Chondrocyte (in vitro differentiated cells): Measurements from ENCODE around the gene TNFSF18. TPM values are rescaled to one million over a fixed set of nuclear protein-coding genes. Genes with fewer than 3 reads are reported as not detected.

Experiments
- DNase-seq: peaks from one replicate; pipeline ENCODE4 v3.0.0; 2021; ENCODE audit warnings: mixed read lengths, low spot score
- H3K27ac Mint-ChIP-seq: one replicate; pipeline ENCODE4 v1.8.0; 2021; ENCODE audit warnings: mild to moderate bottlenecking, moderate library complexity, mixed read lengths; ENCODE audit not compliant: unreplicated experiment
- H3K27me3 Mint-ChIP-seq: 2 replicates; pipeline ENCODE4 v1.8.0; 2021; ENCODE audit warnings: low read depth, mixed read lengths
- H3K36me3 Mint-ChIP-seq: 2 replicates; pipeline ENCODE4 v1.8.0; 2021; ENCODE audit warnings: low read depth, mixed read lengths
- H3K4me1 Mint-ChIP-seq: 2 replicates; pipeline ENCODE4 v1.8.0; 2021; ENCODE audit warnings: low read depth, mild to moderate bottlenecking, mixed read lengths
- H3K4me3 Mint-ChIP-seq: one replicate; pipeline ENCODE4 v1.8.0; 2021; ENCODE audit warnings: mild to moderate bottlenecking, moderate library complexity, mixed read lengths; ENCODE audit not compliant: unreplicated experiment
- H3K9me3 Mint-ChIP-seq: 2 replicates; pipeline ENCODE4 v1.8.0; 2021; ENCODE audit warnings: low read depth, mixed read lengths
- total RNA-seq: library from RNA; stranded (reverse); gene quantifications from 3 replicates; pipeline ENCODE4 v1.2.1, GENCODE V29; 2021
- TF ChIP-seq, protein P1 (sequence below): fragments of 200-600 bp; sonication (generic); IDR thresholded peaks from 2 replicates; pipeline ENCODE4 v1.5.0; 2021; ENCODE audit warnings: antibody characterized with exemption, mild to moderate bottlenecking, moderate library complexity

The TNFSF18 gene
- total RNA-seq, 1 donor from 2014 or later, result not detected

DNA sequence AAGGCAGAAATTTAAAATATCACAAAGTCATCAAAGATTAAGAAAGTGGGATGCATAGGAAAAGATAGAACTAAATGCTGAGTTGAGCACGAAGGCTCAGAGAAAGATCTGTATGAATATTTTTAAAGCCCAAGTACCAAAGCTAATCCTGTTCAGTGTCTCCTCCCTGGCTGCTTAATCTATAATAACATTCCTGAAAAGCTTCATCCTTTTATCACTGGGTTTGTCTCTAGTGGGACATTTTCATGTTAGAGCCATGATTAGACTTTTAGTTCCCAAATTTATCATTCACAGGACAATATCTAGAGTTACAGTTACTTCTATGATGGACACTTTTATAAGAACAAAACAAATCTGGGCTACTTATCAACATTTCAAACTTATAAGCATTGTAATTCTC, 38.6 kb downstream of the TNFSF18 start:
- peaks cover 18% of the 10 kb centered on the region for H3K4me1 Mint-ChIP-seq
- no peaks in the 10 kb centered on the region for H3K27me3 Mint-ChIP-seq
- peaks cover 1% of the 10 kb centered on the region for H3K36me3 Mint-ChIP-seq
- TF ChIP-seq, protein P1, sequence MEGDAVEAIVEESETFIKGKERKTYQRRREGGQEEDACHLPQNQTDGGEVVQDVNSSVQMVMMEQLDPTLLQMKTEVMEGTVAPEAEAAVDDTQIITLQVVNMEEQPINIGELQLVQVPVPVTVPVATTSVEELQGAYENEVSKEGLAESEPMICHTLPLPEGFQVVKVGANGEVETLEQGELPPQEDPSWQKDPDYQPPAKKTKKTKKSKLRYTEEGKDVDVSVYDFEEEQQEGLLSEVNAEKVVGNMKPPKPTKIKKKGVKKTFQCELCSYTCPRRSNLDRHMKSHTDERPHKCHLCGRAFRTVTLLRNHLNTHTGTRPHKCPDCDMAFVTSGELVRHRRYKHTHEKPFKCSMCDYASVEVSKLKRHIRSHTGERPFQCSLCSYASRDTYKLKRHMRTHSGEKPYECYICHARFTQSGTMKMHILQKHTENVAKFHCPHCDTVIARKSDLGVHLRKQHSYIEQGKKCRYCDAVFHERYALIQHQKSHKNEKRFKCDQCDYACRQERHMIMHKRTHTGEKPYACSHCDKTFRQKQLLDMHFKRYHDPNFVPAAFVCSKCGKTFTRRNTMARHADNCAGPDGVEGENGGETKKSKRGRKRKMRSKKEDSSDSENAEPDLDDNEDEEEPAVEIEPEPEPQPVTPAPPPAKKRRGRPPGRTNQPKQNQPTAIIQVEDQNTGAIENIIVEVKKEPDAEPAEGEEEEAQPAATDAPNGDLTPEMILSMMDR, result no peak
- no peak for DNase-seq
- H3K27ac Mint-ChIP-seq, result no peak overlapping the region
- no peak overlapping the region for H3K4me3 Mint-ChIP-seq
- peaks cover 2% of the 10 kb centered on the region for H3K9me3 Mint-ChIP-seq

DNA sequence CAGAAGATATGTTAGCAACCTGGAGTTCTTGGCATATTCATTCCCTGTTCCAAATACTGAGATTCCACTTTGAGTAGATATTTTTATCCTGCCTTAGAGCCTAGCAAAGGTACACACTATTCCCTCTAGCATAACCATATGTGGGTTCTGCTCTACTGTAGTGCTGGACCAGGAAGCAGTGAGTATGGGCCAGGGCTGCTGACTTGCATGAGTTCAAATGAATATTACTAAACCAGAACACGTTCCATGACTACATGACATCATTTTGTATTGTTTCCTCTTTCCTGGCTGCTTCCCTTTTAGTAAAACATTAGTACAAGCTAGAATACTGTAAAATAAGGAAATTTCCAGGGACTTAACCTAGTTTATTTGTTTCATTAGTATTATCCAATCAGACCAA, 41.1 kb downstream of the TNFSF18 start:
- Mint-ChIP-seq H3K9me3 (peaks cover 4% of the 10 kb centered on the region), H3K4me1 (peaks cover 2% of the 10 kb centered on the region), H3K27ac (no peak overlapping the region), H3K36me3 (peaks cover 1% of the 10 kb centered on the region), H3K4me3 (no peak overlapping the region), H3K27me3 (no peaks in the 10 kb centered on the region)
- no peak for DNase-seq
- TF ChIP-seq, protein P1, result no peak

DNA sequence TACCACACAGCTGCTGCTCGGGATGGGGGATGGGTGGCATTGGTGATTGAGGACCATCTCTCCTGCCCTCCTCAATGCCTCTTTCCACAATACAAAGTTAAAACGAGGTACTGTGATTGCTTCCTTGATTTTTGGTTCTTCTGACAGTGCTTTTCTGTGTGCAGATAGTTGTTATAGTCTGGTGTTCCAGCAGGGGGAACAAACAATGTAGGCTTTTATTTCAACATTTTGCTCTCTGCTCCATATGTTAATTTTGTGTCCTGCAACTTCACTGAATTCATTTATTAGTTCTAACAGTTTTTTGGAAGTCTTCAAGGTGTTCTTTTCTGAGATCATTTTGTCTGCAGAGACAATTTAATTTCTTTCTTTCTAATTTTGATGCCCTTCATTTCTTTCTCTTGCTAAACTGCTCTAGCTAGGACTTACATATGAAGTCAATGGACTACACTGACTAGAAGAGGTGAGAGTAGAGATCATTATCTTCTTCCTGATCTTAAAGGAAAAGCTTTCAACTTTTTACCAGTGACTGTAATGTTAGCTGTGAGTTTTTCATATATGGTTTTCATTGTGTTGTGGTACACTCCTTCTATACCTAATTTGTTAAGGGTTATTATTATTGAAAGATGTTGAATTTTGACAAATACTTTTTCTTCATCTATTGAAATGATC, 45.4 kb downstream of the TNFSF18 start:
- TF ChIP-seq, protein P1, result peak; percentile 38
- Mint-ChIP-seq H3K27me3 (no peaks in the 10 kb centered on the region), H3K27ac (no peak overlapping the region), H3K36me3 (peaks cover 13% of the 10 kb centered on the region), H3K4me1 (no peaks in the 10 kb centered on the region), H3K4me3 (no peak overlapping the region), H3K9me3 (peaks cover 22% of the 10 kb centered on the region)
- DNase-seq, result no peak

DNA sequence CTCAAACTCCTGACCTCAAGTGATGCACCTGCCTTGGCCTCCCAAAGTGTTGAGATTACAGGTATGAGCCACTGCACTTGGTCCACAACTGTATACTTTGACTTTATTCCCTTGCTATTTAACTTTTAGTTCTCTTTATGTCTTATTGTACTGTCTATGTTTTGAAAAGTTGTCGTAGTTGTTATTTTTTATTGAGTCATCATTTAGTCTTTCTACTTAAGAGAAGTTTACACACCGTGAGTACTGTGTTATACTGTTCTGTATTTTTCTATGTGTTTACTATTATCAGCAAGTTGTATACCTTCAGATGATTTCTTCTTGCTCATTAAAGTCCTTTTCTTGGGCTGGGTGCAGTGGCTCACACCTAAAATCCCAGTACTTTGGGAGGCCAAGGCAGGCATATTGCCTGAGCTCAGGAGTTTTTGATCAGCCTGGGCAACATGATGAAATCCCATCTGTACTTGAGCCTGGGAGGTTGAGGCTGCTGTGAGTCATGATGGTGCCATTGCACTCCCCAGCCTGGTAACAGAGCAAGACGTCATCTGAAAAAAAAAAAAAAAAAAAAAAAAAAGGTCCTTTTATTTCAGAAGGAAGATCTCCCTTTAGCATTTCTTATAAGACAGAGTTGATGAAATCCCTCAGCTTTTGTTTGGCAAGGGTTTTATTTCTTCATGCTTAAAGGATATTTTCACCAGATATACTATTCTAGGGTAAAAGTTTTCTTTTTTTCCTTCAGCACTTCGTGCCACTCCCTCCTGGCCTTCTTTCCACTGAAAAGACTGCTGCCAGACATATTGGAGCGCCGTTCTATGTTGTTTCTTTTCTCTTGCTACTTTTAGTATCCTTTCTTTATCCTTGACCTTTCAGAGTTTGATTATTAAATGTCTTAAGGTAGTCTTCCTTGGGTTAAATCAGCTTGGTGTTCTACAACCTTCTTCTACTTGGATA, 47.6 kb downstream of the TNFSF18 start:
- Mint-ChIP-seq H3K9me3 (peaks cover 28% of the 10 kb centered on the region), H3K27me3 (no peaks in the 10 kb centered on the region), H3K4me3 (no peak overlapping the region), H3K4me1 (no peaks in the 10 kb centered on the region), H3K27ac (peak overlapping the region; percentile 47), H3K36me3 (peaks cover 14% of the 10 kb centered on the region)
- no peak for DNase-seq
- TF ChIP-seq, protein P1, result no peak

DNA sequence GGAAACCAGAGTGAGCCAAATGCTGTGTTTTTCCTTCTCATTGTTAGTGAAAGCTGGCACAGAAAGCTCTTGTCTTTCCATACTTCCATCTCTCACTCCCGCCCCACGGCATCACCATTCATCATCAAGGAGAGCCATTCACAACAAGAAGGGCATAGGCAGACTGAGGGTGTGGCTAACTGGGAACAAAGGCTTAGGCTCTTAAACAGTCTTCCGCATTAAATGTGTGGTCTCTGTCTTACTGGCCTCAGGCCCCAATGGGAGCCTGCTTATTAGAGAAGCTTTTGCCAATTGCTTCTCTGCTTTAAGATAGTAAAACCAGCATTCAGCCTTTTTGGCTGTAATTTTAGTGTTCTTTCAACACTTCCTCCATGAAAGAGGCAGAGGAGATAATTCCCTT, 51.4 kb downstream of the TNFSF18 start:
- Mint-ChIP-seq H3K4me3 (no peak overlapping the region), H3K9me3 (peaks cover 26% of the 10 kb centered on the region), H3K4me1 (peaks cover 3% of the 10 kb centered on the region), H3K27me3 (no peaks in the 10 kb centered on the region), H3K36me3 (peaks cover 14% of the 10 kb centered on the region), H3K27ac (no peak overlapping the region)
- DNase-seq, result no peak
- TF ChIP-seq, protein P1, result no peak
